PC-9 (cell line): ENCODE data around the gene RGSL1. TPM values are rescaled to one million over a fixed set of nuclear protein-coding genes. Genes with fewer than 3 reads are reported as not detected.

ENCODE experiments used
- BruUV-seq: library from RNA; stranded (reverse); fragments of 400-500 nt; replicated peaks from 2 replicates; lab custom pipeline; 2021; lab: Mats Ljungman, UMichigan
- CTCF ChIA-PET: fragments of 300-600 bp; sonication (Branson Sonifier 250); formaldehyde crosslinking; loops from one replicate; lab custom pipeline; 2022; ENCODE audit warnings: antibody characterized with exemption; lab: Charles Lee
- POLR2A ChIA-PET: fragments of 300-600 bp; sonication (Branson Sonifier 250); formaldehyde crosslinking; loops from one replicate; lab custom pipeline; 2022; ENCODE audit warnings: antibody characterized with exemption; ENCODE audit not compliant: unreplicated experiment; lab: Charles Lee
- DNase-seq, 2 experiments: peaks; one replicate each; pipeline versions ENCODE4 v3.0.0 to v3.0.0-alpha.2; 2015 to 2022; ENCODE audit warnings: mixed read lengths in 1 of 2
- H2AFZ ChIP-seq: fragments of 200-600 bp; sonication (generic); 2 replicates; pipeline ENCODE4 v1.8.1; 2017; ENCODE audit warnings: antibody characterized with exemption
- H3F3A ChIP-seq: fragments of 200-600 bp; sonication (generic); 2 replicates; pipeline ENCODE4 v1.8.1; 2017; ENCODE audit warnings: antibody characterized with exemption, mild to moderate bottlenecking, low read depth; ENCODE audit not compliant: insufficient read depth
- H3K27ac ChIP-seq: fragments of 200-600 bp; sonication (generic); 2 replicates; pipeline ENCODE4 v1.6.1; 2016; ENCODE audit warnings: mixed run types
- H3K27me3 ChIP-seq: fragments of 200-600 bp; sonication (generic); 2 replicates; pipeline ENCODE4 v1.6.1; 2016; ENCODE audit warnings: low read depth, mixed run types; ENCODE audit not compliant: insufficient read depth
- H3K36me3 ChIP-seq: fragments of 200-600 bp; sonication (generic); 2 replicates; pipeline ENCODE4 v1.6.1; 2016; ENCODE audit warnings: low read depth, mixed run types
- H3K4me1 ChIP-seq: fragments of 200-600 bp; sonication (generic); replicated peaks from 2 replicates; pipeline ENCODE4 v1.6.1; 2016; ENCODE audit warnings: mixed run types; ENCODE audit not compliant: insufficient read depth
- H3K4me2 ChIP-seq: fragments of 200-600 bp; sonication (generic); 2 replicates; pipeline ENCODE4 v1.6.1; 2017; ENCODE audit warnings: mixed run types
- H3K4me3 ChIP-seq: fragments of 200-600 bp; sonication (generic); 2 replicates; pipeline ENCODE4 v1.6.1; 2016; ENCODE audit warnings: mixed run types
- H3K79me2 ChIP-seq: fragments of 200-600 bp; sonication (generic); 2 replicates; pipeline ENCODE4 v1.6.1; 2017; ENCODE audit warnings: low read depth, mixed run types
- H3K9me2 ChIP-seq: fragments of 200-600 bp; sonication (generic); 2 replicates; pipeline ENCODE4 v1.8.1; 2017; ENCODE audit warnings: mild to moderate bottlenecking; ENCODE audit not compliant: insufficient read depth
- H3K9me3 ChIP-seq: fragments of 200-600 bp; sonication (generic); 2 replicates; pipeline ENCODE4 v1.8.1; 2016; ENCODE audit warnings: low read depth; ENCODE audit not compliant: insufficient read depth
- H4K20me1 ChIP-seq: fragments of 200-600 bp; sonication (generic); 2 replicates; pipeline ENCODE4 v1.8.1; 2017; ENCODE audit not compliant: insufficient read depth
- CTCF ChIP-seq: fragments of 200-600 bp; sonication (generic); conservative IDR thresholded peaks from 2 replicates; pipeline ENCODE4 v1.6.1; 2017; ENCODE audit warnings: mixed run types, antibody characterized with exemption, mild to moderate bottlenecking, moderate library complexity
- EZH2 ChIP-seq: fragments of 200-600 bp; sonication (generic); IDR thresholded peaks from 2 replicates; pipeline ENCODE4 v1.8.0; 2017; ENCODE audit warnings: antibody characterized with exemption, low read depth
- intact Hi-C: fragments of 100-400 bp; cut with micrococcal nuclease; formaldehyde crosslinking; loops from one replicate; pipeline ENCODE4 v1.10.0; 2022; ENCODE audit not compliant: unreplicated experiment
- total RNA-seq: library from RNA; stranded (reverse); gene quantifications from 2 replicates; pipeline ENCODE4 v1.2.3, GENCODE V29; 2021

Gene RGSL1
- total RNA-seq, 1 experiment from 2014 or later = not detected

- Histone ChIP-seq H3F3A (no peaks in the 10 kb centered on the region), H3K36me3 (no peaks in the 10 kb centered on the region), H2AFZ (no peak overlapping the region), H3K9me2 (no peaks in the 10 kb centered on the region), H3K27me3 (no peaks in the 10 kb centered on the region), H3K79me2 (no peaks in the 10 kb centered on the region), H3K4me3 (no peak overlapping the region), H3K4me1 (peaks cover 15% of the 10 kb centered on the region), H4K20me1 (no peaks in the 10 kb centered on the region), H3K4me2 (no peak overlapping the region), H3K27ac (no peak overlapping the region), H3K9me3 (no peaks in the 10 kb centered on the region)
- ChIA-PET POLR2A (no interaction called here), CTCF (interaction anchor here (0.6 to 1.3 kb wide), 4 partner anchors 181 to 548 kb away, joined by 3 to 22 read pairs (median 8); no protein-coding TSS in a partner anchor)
- intact Hi-C loops = loop anchor here (1.0 to 5.0 kb wide), 4 partner anchors 155 to 1021 kb away; partner anchors contain the start of gene DHX9
- peak; percentile 58 to 61 for DNase-seq
- no peak for TF ChIP-seq EZH2
- peak; percentile 95 for TF ChIP-seq CTCF
- BruUV-seq = no TSS peak
Observed at GRCh38 chr1:182601416-182601786, 151.5 kb downstream of the RGSL1 start.

- no peaks in the 10 kb centered on the region for H3K36me3 ChIP-seq
- no peaks in the 10 kb centered on the region for H3K79me2 ChIP-seq
- intact Hi-C loops = loop anchor here (1.0 to 5.0 kb wide), 4 partner anchors 155 to 1020 kb away; partner anchors contain the start of gene DHX9
- H3K27ac ChIP-seq = no peak overlapping the region
- no peak overlapping the region for H3K4me2 ChIP-seq
- BruUV-seq = no TSS peak
- ChIA-PET CTCF (interaction anchor here (1.3 kb wide), 2 partner anchors 181 to 184 kb away, joined by 8 to 22 read pairs; no protein-coding TSS in a partner anchor), POLR2A (no interaction called here)
- H3K9me2 ChIP-seq = no peaks in the 10 kb centered on the region
- H3K4me3 ChIP-seq = no peak overlapping the region
- no peaks in the 10 kb centered on the region for H4K20me1 ChIP-seq
- H3K27me3 ChIP-seq = no peaks in the 10 kb centered on the region
- no peaks in the 10 kb centered on the region for H3K9me3 ChIP-seq
- no peak overlapping the region for H2AFZ ChIP-seq
- peaks cover 15% of the 10 kb centered on the region for H3K4me1 ChIP-seq
- TF ChIP-seq CTCF (no peak), EZH2 (no peak)
- H3F3A ChIP-seq = no peaks in the 10 kb centered on the region
- no peak for DNase-seq
Observed at GRCh38 chr1:182601913-182602312, 152.0 kb downstream of the RGSL1 start.

- Histone ChIP-seq H3K4me1 (peaks cover 15% of the 10 kb centered on the region), H4K20me1 (no peaks in the 10 kb centered on the region), H3K4me3 (peak overlapping the region; percentile 69), H2AFZ (no peak overlapping the region), H3K27ac (no peak overlapping the region), H3F3A (no peaks in the 10 kb centered on the region), H3K27me3 (no peaks in the 10 kb centered on the region), H3K4me2 (peak overlapping the region; percentile 93), H3K79me2 (no peaks in the 10 kb centered on the region), H3K9me2 (no peaks in the 10 kb centered on the region), H3K9me3 (no peaks in the 10 kb centered on the region), H3K36me3 (no peaks in the 10 kb centered on the region)
- ChIA-PET POLR2A (no interaction called here), CTCF (interaction anchor here (0.7 to 1.0 kb wide), 2 partner anchors 179 to 182 kb away, joined by 3 read pairs; no protein-coding TSS in a partner anchor)
- no peak for TF ChIP-seq CTCF
- no peak for TF ChIP-seq EZH2
- intact Hi-C loops = loop anchor here (5.0 kb wide), 2 partner anchors 234 to 1019 kb away; partner anchors contain the start of gene DHX9
- DNase-seq = no peak
- no TSS peak for BruUV-seq
Observed at GRCh38 chr1:182602935-182603645, 153.1 kb downstream of the RGSL1 start.
